ENCODE measurements around the gene CPAMD8. TPM values are rescaled to one million over a fixed set of nuclear protein-coding genes. Genes with fewer than 3 reads are reported as not detected.
A peak's percentile ranks its signal among the peaks of the same experiment; 100 is the strongest.

Gene CPAMD8
- total RNA-seq, 1 donor from 2014 or later: 4.9 TPM

GRCh38 chr19:17073869-17074633 lies 47.4 kb upstream of the CPAMD8 start:
- no peak for TF ChIP-seq CTCF (IDR thresholded peaks at IDR 0.05)
- DNase-seq (ENCODE audit: low spot score): no peak
- Mint-ChIP-seq H3K4me3 (ENCODE audit: unreplicated experiment) (peak overlapping the region; percentile 97), H3K36me3 (ENCODE audit: low read depth) (peaks cover 3% of the 10 kb centered on the region), H3K27me3 (ENCODE audit: low read depth) (no peaks in the 10 kb centered on the region), H3K4me1 (ENCODE audit: low read depth) (peaks cover 38% of the 10 kb centered on the region), H3K27ac (ENCODE audit: unreplicated experiment) (peak overlapping the region; percentile 98), H3K9me3 (ENCODE audit: low read depth) (no peaks in the 10 kb centered on the region)

- TF ChIP-seq CTCF (IDR thresholded peaks at IDR 0.05): no peak
- peaks cover 5% of the 10 kb centered on the region for H3K36me3 Mint-ChIP-seq (ENCODE audit: low read depth)
- H3K4me3 Mint-ChIP-seq (ENCODE audit: unreplicated experiment): no peak overlapping the region
- no peaks in the 10 kb centered on the region for H3K27me3 Mint-ChIP-seq (ENCODE audit: low read depth)
- H3K27ac Mint-ChIP-seq (ENCODE audit: unreplicated experiment): no peak overlapping the region
- H3K4me1 Mint-ChIP-seq (ENCODE audit: low read depth): peaks cover 17% of the 10 kb centered on the region
- no peaks in the 10 kb centered on the region for H3K9me3 Mint-ChIP-seq (ENCODE audit: low read depth)
- DNase-seq (ENCODE audit: low spot score): no peak
Measured at GRCh38 chr19:17070912-17071311, 44.3 kb upstream of the CPAMD8 start.

GRCh38 chr19:17070421-17070820 lies 43.8 kb upstream of the CPAMD8 start:
- peaks cover 17% of the 10 kb centered on the region for H3K4me1 Mint-ChIP-seq (ENCODE audit: low read depth)
- no peak overlapping the region for H3K27ac Mint-ChIP-seq (ENCODE audit: unreplicated experiment)
- H3K36me3 Mint-ChIP-seq (ENCODE audit: low read depth): peaks cover 5% of the 10 kb centered on the region
- no peaks in the 10 kb centered on the region for H3K27me3 Mint-ChIP-seq (ENCODE audit: low read depth)
- H3K9me3 Mint-ChIP-seq (ENCODE audit: low read depth): no peaks in the 10 kb centered on the region
- DNase-seq (ENCODE audit: low spot score): no peak
- TF ChIP-seq CTCF (IDR thresholded peaks at IDR 0.05): no peak
- H3K4me3 Mint-ChIP-seq (ENCODE audit: unreplicated experiment): no peak overlapping the region

GRCh38 chr19:17069193-17069592 lies 42.6 kb upstream of the CPAMD8 start:
- Mint-ChIP-seq H3K4me3 (ENCODE audit: unreplicated experiment) (no peak overlapping the region), H3K9me3 (ENCODE audit: low read depth) (no peaks in the 10 kb centered on the region), H3K36me3 (ENCODE audit: low read depth) (peaks cover 7% of the 10 kb centered on the region), H3K27me3 (ENCODE audit: low read depth) (no peaks in the 10 kb centered on the region), H3K27ac (ENCODE audit: unreplicated experiment) (no peak overlapping the region), H3K4me1 (ENCODE audit: low read depth) (peaks cover 9% of the 10 kb centered on the region)
- no peak for DNase-seq (ENCODE audit: low spot score)
- TF ChIP-seq CTCF (IDR thresholded peaks at IDR 0.05): no peak

GRCh38 chr19:17063428-17063827 lies 36.8 kb upstream of the CPAMD8 start:
- H3K36me3 Mint-ChIP-seq (ENCODE audit: low read depth): peaks cover 7% of the 10 kb centered on the region
- no peak overlapping the region for H3K4me3 Mint-ChIP-seq (ENCODE audit: unreplicated experiment)
- DNase-seq (ENCODE audit: low spot score): no peak
- H3K4me1 Mint-ChIP-seq (ENCODE audit: low read depth): no peaks in the 10 kb centered on the region
- no peaks in the 10 kb centered on the region for H3K9me3 Mint-ChIP-seq (ENCODE audit: low read depth)
- H3K27me3 Mint-ChIP-seq (ENCODE audit: low read depth): no peaks in the 10 kb centered on the region
- TF ChIP-seq CTCF (IDR thresholded peaks at IDR 0.05): no peak
- H3K27ac Mint-ChIP-seq (ENCODE audit: unreplicated experiment): no peak overlapping the region

Measured in chondrocyte (in vitro differentiated cells).